Liver (tissue), 9 donors: ENCODE measurements around the gene AATK. TPM values are rescaled to one million over a fixed set of nuclear protein-coding genes. Genes with fewer than 3 reads are reported as not detected.

Experiments
- DNase-seq: peaks from one replicate; pipeline ENCODE4 v3.0.0-alpha.2; 2017; ENCODE audit warnings: low spot score
- H3K27ac ChIP-seq, 2 donors: one replicate each; pipeline ENCODE4 v1.7.0; 2013; ENCODE audit warnings: inconsistent platforms in 2 of 2, low read length in 2 of 2, control low read depth in 1 of 2, low read depth in 1 of 2, mild to moderate bottlenecking in 1 of 2
- H3K27me3 ChIP-seq, 4 donors: one replicate each; pipeline versions ENCODE4 v1.6.1 to v1.7.0; 2013; ENCODE audit warnings: low read length in 3 of 4, inconsistent platforms in 1 of 4, mild to moderate bottlenecking in 1 of 4, moderate library complexity in 1 of 4; ENCODE audit not compliant: control insufficient read depth in 4 of 4, insufficient read depth in 4 of 4
- H3K36me3 ChIP-seq, 4 donors: one replicate each; pipeline versions ENCODE4 v1.6.1 to v1.7.0; 2013; ENCODE audit warnings: low read length in 3 of 4, mild to moderate bottlenecking in 3 of 4, low read depth in 1 of 4, moderate library complexity in 1 of 4; ENCODE audit not compliant: control insufficient read depth in 4 of 4, insufficient read depth in 3 of 4
- H3K4me1 ChIP-seq, 4 donors: one replicate each; pipeline versions ENCODE4 v1.6.1 to v1.7.0; 2013; ENCODE audit warnings: low read length in 3 of 4, mild to moderate bottlenecking in 3 of 4, moderate library complexity in 1 of 4; ENCODE audit not compliant: control insufficient read depth in 4 of 4, insufficient read depth in 4 of 4
- H3K4me3 ChIP-seq, 3 donors: one replicate each; pipeline versions ENCODE4 v1.6.1 to v1.7.0; 2013; ENCODE audit warnings: low read length in 3 of 3, control low read depth in 1 of 3, low read depth in 1 of 3, mild to moderate bottlenecking in 1 of 3
- H3K9ac ChIP-seq, 2 donors: one replicate each; pipeline ENCODE4 v1.7.0; 2013; ENCODE audit warnings: low read length in 2 of 2, mild to moderate bottlenecking in 2 of 2, moderate library complexity in 2 of 2, control low read depth in 1 of 2, low read depth in 1 of 2
- H3K9me3 ChIP-seq, 4 donors: one replicate each; pipeline versions ENCODE4 v1.6.1 to v1.7.0; 2013; ENCODE audit warnings: low read length in 3 of 4; ENCODE audit not compliant: control insufficient read depth in 4 of 4
- ATF3 ChIP-seq: IDR thresholded peaks from 2 replicates; pipeline ENCODE4 v1.6.1; 2016; ENCODE audit warnings: antibody characterized with exemption
- CTCF ChIP-seq: fragments of 150-350 bp; IDR thresholded peaks from 2 replicates; pipeline ENCODE4 v1.5.1; 2017; ENCODE audit warnings: improper control_type of control experiment, low read depth, low read length; ENCODE audit not compliant: missing input control
- EGR1 ChIP-seq, 2 donors: IDR thresholded peaks; 2 replicates each; pipeline ENCODE4 v1.6.1; 2016 to 2018; ENCODE audit warnings: antibody characterized with exemption in 2 of 2, low read depth in 2 of 2
- FOXA1 ChIP-seq: IDR thresholded peaks from 2 replicates; pipeline ENCODE4 v1.6.1; 2016; ENCODE audit warnings: antibody characterized with exemption
- FOXA2 ChIP-seq: IDR thresholded peaks from 2 replicates; pipeline ENCODE4 v1.6.1; 2016; ENCODE audit warnings: antibody characterized with exemption
- GABPA ChIP-seq, 2 donors: IDR thresholded peaks in 1 of 2; conservative IDR thresholded peaks in 1 of 2; 2 replicates each; pipeline ENCODE4 v1.6.1; 2016; ENCODE audit warnings: antibody characterized with exemption in 2 of 2, mild to moderate bottlenecking in 1 of 2, moderate library complexity in 1 of 2
- HNF4A ChIP-seq, 2 donors: conservative IDR thresholded peaks; 2 replicates each; pipeline ENCODE4 v1.6.1; 2016; ENCODE audit warnings: antibody characterized with exemption in 2 of 2, mild to moderate bottlenecking in 2 of 2
- MAX ChIP-seq: IDR thresholded peaks from 2 replicates; pipeline ENCODE4 v1.6.1; 2016; ENCODE audit warnings: antibody characterized with exemption
- NR2F2 ChIP-seq: IDR thresholded peaks from 2 replicates; pipeline ENCODE4 v1.6.1; 2016; ENCODE audit warnings: antibody characterized with exemption
- RAD21 ChIP-seq, 2 donors: IDR thresholded peaks; 2 replicates each; pipeline ENCODE4 v1.6.1; 2016; ENCODE audit warnings: antibody characterized with exemption in 2 of 2, mild to moderate bottlenecking in 2 of 2
- RXRA ChIP-seq, 2 donors: IDR thresholded peaks; 2 replicates each; pipeline ENCODE4 v1.6.1; 2017 to 2018; ENCODE audit warnings: antibody characterized with exemption in 2 of 2, mild to moderate bottlenecking in 1 of 2
- SP1 ChIP-seq: IDR thresholded peaks from 2 replicates; pipeline ENCODE4 v1.6.1; 2018; ENCODE audit warnings: antibody characterized with exemption, mild to moderate bottlenecking
- YY1 ChIP-seq: IDR thresholded peaks from 2 replicates; pipeline ENCODE4 v1.6.1; 2016; ENCODE audit warnings: antibody characterized with exemption, mild to moderate bottlenecking
- ZBTB33 ChIP-seq: IDR thresholded peaks from 2 replicates; pipeline ENCODE4 v1.6.1; 2016; ENCODE audit warnings: antibody characterized with exemption
- WGBS: extraction: QIAGEN DNeasy Blood & Tissue Kit; methylation state at CpG from one replicate; pipeline ENCODE4 v1.1.7; 2013; 5-methylcytosine and 5-hydroxymethylcytosine counted together
- polyA plus RNA-seq, 2 donors: library from polyadenylated mRNA; stranded (reverse) in 1 of 2; unstranded in 1 of 2; fragments of 200-250 nt in 1 of 2; fragments of >200 nt in 1 of 2; fragmentation: Nextera tagmentation in 1 of 2; extraction: Ambion mirVana in 1 of 2; gene quantifications; one replicate each; pipeline versions ENCODE4 v1.2.1 to v1.2.3, GENCODE V29; 2013 to 2015
- total RNA-seq, 2 donors: library from RNA; depleted of rRNA; stranded (reverse); fragments of >200 nt; gene quantifications; one replicate each; pipeline ENCODE4 v1.2.3, GENCODE V29; 2014
- donor health status: healthy.
- donor health status: healthy.
- donor health status: healthy.
- donor health status: healthy.
- donor health status: healthy.

The AATK gene
- total and polyA plus RNA-seq, 4 donors = 0.24 to 2.3 (median 0.62) TPM

GRCh38 chr17:81195941-81196495 is 30.0 kb upstream of the AATK start:
- H3K27ac ChIP-seq = no peak overlapping the region
- 95% methylated on average over 14 of the region's 14 CpGs for WGBS
- no peaks in the 10 kb centered on the region for H3K27me3 ChIP-seq
- DNase-seq = no peak
- TF ChIP-seq YY1 (no peak), FOXA2 (no peak), HNF4A (conservative IDR thresholded peaks at IDR 0.05) (no peak), SP1 (no peak), EGR1 (IDR thresholded peaks at IDR 0.05; ENCODE audit: low read depth in 2 of 2) (no peak), CTCF (no peak), ZBTB33 (no peak), GABPA (IDR thresholded peaks at IDR 0.05 in 1 of 2, conservative IDR thresholded peaks at IDR 0.05 in 1 of 2) (no peak), RXRA (IDR thresholded peaks at IDR 0.05) (no peak), ATF3 (no peak)
- no peaks in the 10 kb centered on the region for H3K36me3 ChIP-seq
- H3K9me3 ChIP-seq = no peaks in the 10 kb centered on the region
- H3K4me1 ChIP-seq = no peaks in the 10 kb centered on the region
- H3K9ac ChIP-seq = no peak overlapping the region
- H3K4me3 ChIP-seq = no peak overlapping the region

- no peaks in the 10 kb centered on the region for H3K27me3 ChIP-seq
- no peaks in the 10 kb centered on the region for H3K9me3 ChIP-seq
- no peaks in the 10 kb centered on the region for H3K4me1 ChIP-seq
- 96% methylated on average over 37 of the region's 37 CpGs for WGBS
- no peak for DNase-seq
- no peak for TF ChIP-seq ATF3
- no peak overlapping the region for H3K27ac ChIP-seq
- no peak overlapping the region for H3K4me3 ChIP-seq
- no peaks in the 10 kb centered on the region for H3K36me3 ChIP-seq
- H3K9ac ChIP-seq = no peak overlapping the region
Measured at GRCh38 chr17:81194941-81195901, 29.2 kb upstream of the AATK start.

GRCh38 chr17:81194225-81194760 is 28.3 kb upstream of the AATK start:
- H3K27ac ChIP-seq = no peak overlapping the region
- 95% methylated on average over 21 of the region's 21 CpGs for WGBS
- no peaks in the 10 kb centered on the region for H3K9me3 ChIP-seq
- no peak overlapping the region for H3K4me3 ChIP-seq
- no peaks in the 10 kb centered on the region for H3K4me1 ChIP-seq
- no peaks in the 10 kb centered on the region for H3K27me3 ChIP-seq
- DNase-seq = no peak
- H3K9ac ChIP-seq = no peak overlapping the region
- no peaks in the 10 kb centered on the region for H3K36me3 ChIP-seq
- TF ChIP-seq CTCF = no peak
- TF ChIP-seq SP1 = no peak
- no peak for TF ChIP-seq HNF4A (conservative IDR thresholded peaks at IDR 0.05)
- TF ChIP-seq NR2F2 = no peak
- TF ChIP-seq RAD21 (IDR thresholded peaks at IDR 0.05) = no peak
- no peak for TF ChIP-seq GABPA (IDR thresholded peaks at IDR 0.05 in 1 of 2, conservative IDR thresholded peaks at IDR 0.05 in 1 of 2)
- TF ChIP-seq MAX = no peak
- TF ChIP-seq YY1 = no peak
- TF ChIP-seq FOXA2 = no peak
- no peak for TF ChIP-seq FOXA1
